GM10847 (cell line): ENCODE measurements around the gene DIAPH2.

Experiments used
- POLR2A ChIP-seq: IDR thresholded peaks from 2 replicates; pipeline ENCODE4 v1.6.1; 2011; ENCODE audit not compliant: insufficient read length; ENCODE audit errors: extremely low read depth

The DIAPH2 gene

GRCh38 chrX:96684339-96685209 lies at the start of gene DIAPH2:
Gene DIAPH2 (plus strand): TSS chrX:96684842.
- TF ChIP-seq POLR2A: peak; percentile 45

GRCh38 chrX:96650023-96650422 lies 34.6 kb upstream of the DIAPH2 start:
- no peak for TF ChIP-seq POLR2A

- TF ChIP-seq POLR2A: no peak
Observed at GRCh38 chrX:96655947-96656623, 28.6 kb upstream of the DIAPH2 start.

- TF ChIP-seq POLR2A: no peak
Observed at GRCh38 chrX:96682516-96682915, 2.1 kb upstream of the DIAPH2 start.

GRCh38 chrX:96683997-96684338 lies 674 bp upstream of the DIAPH2 start:
- no peak for TF ChIP-seq POLR2A

GRCh38 chrX:96685210-96686099 lies 813 bp downstream of the DIAPH2 start:
- no peak for TF ChIP-seq POLR2A

- no peak for TF ChIP-seq POLR2A
Observed at GRCh38 chrX:96687776-96688175, 3.1 kb downstream of the DIAPH2 start.

- no peak for TF ChIP-seq POLR2A
Observed at GRCh38 chrX:96688789-96689188, 4.1 kb downstream of the DIAPH2 start.

GRCh38 chrX:96689991-96690390 lies 5.3 kb downstream of the DIAPH2 start:
- TF ChIP-seq POLR2A: no peak

GRCh38 chrX:96692454-96692853 lies 7.8 kb downstream of the DIAPH2 start:
- TF ChIP-seq POLR2A: no peak

GRCh38 chrX:96692890-96693289 lies 8.2 kb downstream of the DIAPH2 start:
- no peak for TF ChIP-seq POLR2A

GRCh38 chrX:96693407-96693806 lies 8.8 kb downstream of the DIAPH2 start:
- no peak for TF ChIP-seq POLR2A

- TF ChIP-seq POLR2A: no peak
Observed at GRCh38 chrX:96696462-96696861, 11.8 kb downstream of the DIAPH2 start.

GRCh38 chrX:96700625-96701024 lies 16.0 kb downstream of the DIAPH2 start:
- no peak for TF ChIP-seq POLR2A

- no peak for TF ChIP-seq POLR2A
Observed at GRCh38 chrX:96703379-96703778, 18.7 kb downstream of the DIAPH2 start.

- TF ChIP-seq POLR2A: no peak
Observed at GRCh38 chrX:96703816-96704215, 19.2 kb downstream of the DIAPH2 start.

GRCh38 chrX:96704629-96705028 lies 20.0 kb downstream of the DIAPH2 start:
- no peak for TF ChIP-seq POLR2A
